ENCODE data around the gene MRPL4. TPM values are rescaled to one million over a fixed set of nuclear protein-coding genes. Genes with fewer than 3 reads are reported as not detected.

MRPL4 gene
- total and polyA plus RNA-seq, 2 of the 13 experiments (the other 11 are each of a cell fraction or from before 2014, with no cell fraction given), result 40.6 to 42.5 TPM

- TF ChIP-seq, protein P1, sequence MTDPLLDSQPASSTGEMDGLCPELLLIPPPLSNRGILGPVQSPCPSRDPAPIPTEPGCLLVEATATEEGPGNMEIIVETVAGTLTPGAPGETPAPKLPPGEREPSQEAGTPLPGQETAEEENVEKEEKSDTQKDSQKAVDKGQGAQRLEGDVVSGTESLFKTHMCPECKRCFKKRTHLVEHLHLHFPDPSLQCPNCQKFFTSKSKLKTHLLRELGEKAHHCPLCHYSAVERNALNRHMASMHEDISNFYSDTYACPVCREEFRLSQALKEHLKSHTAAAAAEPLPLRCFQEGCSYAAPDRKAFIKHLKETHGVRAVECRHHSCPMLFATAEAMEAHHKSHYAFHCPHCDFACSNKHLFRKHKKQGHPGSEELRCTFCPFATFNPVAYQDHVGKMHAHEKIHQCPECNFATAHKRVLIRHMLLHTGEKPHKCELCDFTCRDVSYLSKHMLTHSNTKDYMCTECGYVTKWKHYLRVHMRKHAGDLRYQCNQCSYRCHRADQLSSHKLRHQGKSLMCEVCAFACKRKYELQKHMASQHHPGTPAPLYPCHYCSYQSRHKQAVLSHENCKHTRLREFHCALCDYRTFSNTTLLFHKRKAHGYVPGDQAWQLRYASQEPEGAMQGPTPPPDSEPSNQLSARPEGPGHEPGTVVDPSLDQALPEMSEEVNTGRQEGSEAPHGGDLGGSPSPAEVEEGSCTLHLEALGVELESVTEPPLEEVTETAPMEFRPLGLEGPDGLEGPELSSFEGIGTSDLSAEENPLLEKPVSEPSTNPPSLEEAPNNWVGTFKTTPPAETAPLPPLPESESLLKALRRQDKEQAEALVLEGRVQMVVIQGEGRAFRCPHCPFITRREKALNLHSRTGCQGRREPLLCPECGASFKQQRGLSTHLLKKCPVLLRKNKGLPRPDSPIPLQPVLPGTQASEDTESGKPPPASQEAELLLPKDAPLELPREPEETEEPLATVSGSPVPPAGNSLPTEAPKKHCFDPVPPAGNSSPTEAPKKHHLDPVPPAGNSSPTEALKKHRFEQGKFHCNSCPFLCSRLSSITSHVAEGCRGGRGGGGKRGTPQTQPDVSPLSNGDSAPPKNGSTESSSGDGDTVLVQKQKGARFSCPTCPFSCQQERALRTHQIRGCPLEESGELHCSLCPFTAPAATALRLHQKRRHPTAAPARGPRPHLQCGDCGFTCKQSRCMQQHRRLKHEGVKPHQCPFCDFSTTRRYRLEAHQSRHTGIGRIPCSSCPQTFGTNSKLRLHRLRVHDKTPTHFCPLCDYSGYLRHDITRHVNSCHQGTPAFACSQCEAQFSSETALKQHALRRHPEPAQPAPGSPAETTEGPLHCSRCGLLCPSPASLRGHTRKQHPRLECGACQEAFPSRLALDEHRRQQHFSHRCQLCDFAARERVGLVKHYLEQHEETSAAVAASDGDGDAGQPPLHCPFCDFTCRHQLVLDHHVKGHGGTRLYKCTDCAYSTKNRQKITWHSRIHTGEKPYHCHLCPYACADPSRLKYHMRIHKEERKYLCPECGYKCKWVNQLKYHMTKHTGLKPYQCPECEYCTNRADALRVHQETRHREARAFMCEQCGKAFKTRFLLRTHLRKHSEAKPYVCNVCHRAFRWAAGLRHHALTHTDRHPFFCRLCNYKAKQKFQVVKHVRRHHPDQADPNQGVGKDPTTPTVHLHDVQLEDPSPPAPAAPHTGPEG (CRISPR knock-in tag; IDR thresholded peaks at IDR 0.05), result peak; percentile 95
- TF ChIP-seq GATA4 (IDR thresholded peaks at IDR 0.05; ENCODE audit: borderline replicate concordance, low read depth) (no peak), FOXA1 (IDR thresholded peaks at IDR 0.05) (no peak), FOXA1 (CRISPR knock-in tag; IDR thresholded peaks at IDR 0.05) (0 out of 2 replicates have a peak, but pooled peaks have one; percentile 30), ZNF605 (CRISPR knock-in tag; IDR thresholded peaks at IDR 0.05) (peak; percentile 61; the same call in 1 of the 2 replicates), FOXK2 (IDR thresholded peaks at IDR 0.05) (no peak), ETV5 (CRISPR knock-in tag; IDR thresholded peaks at IDR 0.05; ENCODE audit: borderline replicate concordance) (0 out of 2 replicates have a peak, but pooled peaks have one; percentile 19), ZNF326 (CRISPR knock-in tag; IDR thresholded peaks at IDR 0.05; ENCODE audit: borderline replicate concordance) (no peak), HIVEP1 (CRISPR knock-in tag; IDR thresholded peaks at IDR 0.05) (no peak), ZNF232 (CRISPR knock-in tag; IDR thresholded peaks at IDR 0.05; ENCODE audit: borderline replicate concordance) (no peak), SOX6 (IDR thresholded peaks at IDR 0.05) (no peak), SOX6 (CRISPR knock-in tag; IDR thresholded peaks at IDR 0.05) (0 out of 2 replicates have a peak, but pooled peaks have one; percentile 9), MBNL3 (CRISPR knock-in tag; conservative IDR thresholded peaks at IDR 0.05) (no peak), KLF13 (CRISPR knock-in tag; IDR thresholded peaks at IDR 0.05) (no peak), SAP130 (CRISPR knock-in tag; IDR thresholded peaks at IDR 0.05; ENCODE audit: low read depth) (peak; percentile 59), SP4 (CRISPR knock-in tag; IDR thresholded peaks at IDR 0.05) (no peak), GMEB1 (CRISPR knock-in tag; IDR thresholded peaks at IDR 0.05; ENCODE audit: borderline replicate concordance) (no peak)
- TF ChIP-seq, protein P2, sequence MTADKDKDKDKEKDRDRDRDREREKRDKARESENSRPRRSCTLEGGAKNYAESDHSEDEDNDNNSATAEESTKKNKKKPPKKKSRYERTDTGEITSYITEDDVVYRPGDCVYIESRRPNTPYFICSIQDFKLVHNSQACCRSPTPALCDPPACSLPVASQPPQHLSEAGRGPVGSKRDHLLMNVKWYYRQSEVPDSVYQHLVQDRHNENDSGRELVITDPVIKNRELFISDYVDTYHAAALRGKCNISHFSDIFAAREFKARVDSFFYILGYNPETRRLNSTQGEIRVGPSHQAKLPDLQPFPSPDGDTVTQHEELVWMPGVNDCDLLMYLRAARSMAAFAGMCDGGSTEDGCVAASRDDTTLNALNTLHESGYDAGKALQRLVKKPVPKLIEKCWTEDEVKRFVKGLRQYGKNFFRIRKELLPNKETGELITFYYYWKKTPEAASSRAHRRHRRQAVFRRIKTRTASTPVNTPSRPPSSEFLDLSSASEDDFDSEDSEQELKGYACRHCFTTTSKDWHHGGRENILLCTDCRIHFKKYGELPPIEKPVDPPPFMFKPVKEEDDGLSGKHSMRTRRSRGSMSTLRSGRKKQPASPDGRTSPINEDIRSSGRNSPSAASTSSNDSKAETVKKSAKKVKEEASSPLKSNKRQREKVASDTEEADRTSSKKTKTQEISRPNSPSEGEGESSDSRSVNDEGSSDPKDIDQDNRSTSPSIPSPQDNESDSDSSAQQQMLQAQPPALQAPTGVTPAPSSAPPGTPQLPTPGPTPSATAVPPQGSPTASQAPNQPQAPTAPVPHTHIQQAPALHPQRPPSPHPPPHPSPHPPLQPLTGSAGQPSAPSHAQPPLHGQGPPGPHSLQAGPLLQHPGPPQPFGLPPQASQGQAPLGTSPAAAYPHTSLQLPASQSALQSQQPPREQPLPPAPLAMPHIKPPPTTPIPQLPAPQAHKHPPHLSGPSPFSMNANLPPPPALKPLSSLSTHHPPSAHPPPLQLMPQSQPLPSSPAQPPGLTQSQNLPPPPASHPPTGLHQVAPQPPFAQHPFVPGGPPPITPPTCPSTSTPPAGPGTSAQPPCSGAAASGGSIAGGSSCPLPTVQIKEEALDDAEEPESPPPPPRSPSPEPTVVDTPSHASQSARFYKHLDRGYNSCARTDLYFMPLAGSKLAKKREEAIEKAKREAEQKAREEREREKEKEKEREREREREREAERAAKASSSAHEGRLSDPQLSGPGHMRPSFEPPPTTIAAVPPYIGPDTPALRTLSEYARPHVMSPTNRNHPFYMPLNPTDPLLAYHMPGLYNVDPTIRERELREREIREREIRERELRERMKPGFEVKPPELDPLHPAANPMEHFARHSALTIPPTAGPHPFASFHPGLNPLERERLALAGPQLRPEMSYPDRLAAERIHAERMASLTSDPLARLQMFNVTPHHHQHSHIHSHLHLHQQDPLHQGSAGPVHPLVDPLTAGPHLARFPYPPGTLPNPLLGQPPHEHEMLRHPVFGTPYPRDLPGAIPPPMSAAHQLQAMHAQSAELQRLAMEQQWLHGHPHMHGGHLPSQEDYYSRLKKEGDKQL (CRISPR knock-in tag; IDR thresholded peaks at IDR 0.05; ENCODE audit: low read depth), result no peak
These were observed 17.5 kb downstream of the MRPL4 start (continued) for GRCh38 chr19:10269333-10270179.

Data from HepG2 (cell line).